CD14-positive monocyte (primary cell): Measurements from ENCODE around the gene ZNF652. TPM values are rescaled to one million over a fixed set of nuclear protein-coding genes. Genes with fewer than 3 reads are reported as not detected.
"Not testable (repeated sequence)": the region's sequence is repeated elsewhere in the genome, so short reads cannot be mapped to it uniquely, and the experiment has no call there.

Experiments
- DNase-seq, 3 donors: peaks; one replicate each; pipeline ENCODE4 v3.0.0-alpha.2; 2011 to 2022
- H2AFZ ChIP-seq: 2 replicates; pipeline ENCODE4 v1.6.0; 2012; ENCODE audit warnings: mild to moderate bottlenecking, low read depth, low read length, inconsistent platforms; ENCODE audit not compliant: insufficient read depth, poor library complexity, severe bottlenecking
- H3K27ac ChIP-seq, 2 donors: 1 replicate in 1 of 2; 2 replicates in 1 of 2; pipeline ENCODE4 v1.5.1; 2012 to 2013; ENCODE audit warnings: low read length in 2 of 2, control low read depth in 1 of 2, inconsistent platforms in 1 of 2, low read depth in 1 of 2, mild to moderate bottlenecking in 1 of 2
- H3K27me3 ChIP-seq, 2 donors: one replicate each; pipeline versions ENCODE4 v1.6.0 to v1.6.1; 2011 to 2013; ENCODE audit warnings: low read length in 2 of 2; ENCODE audit not compliant: control insufficient read depth in 2 of 2, insufficient read depth in 2 of 2
- H3K36me3 ChIP-seq, 2 donors: replicated peaks in 1 of 2; 1 replicate in 1 of 2; 2 replicates in 1 of 2; pipeline versions ENCODE4 v1.5.1 to v1.6.1; 2012 to 2013; ENCODE audit warnings: low read length in 2 of 2, control low read depth in 1 of 2, inconsistent platforms in 1 of 2, mild to moderate bottlenecking in 1 of 2; ENCODE audit not compliant: insufficient read depth in 2 of 2, control insufficient read depth in 1 of 2
- H3K4me1 ChIP-seq, 2 donors: 1 replicate in 1 of 2; 2 replicates in 1 of 2; pipeline versions ENCODE4 v1.5.1 to v1.6.1; 2012 to 2013; ENCODE audit warnings: low read length in 2 of 2, control low read depth in 1 of 2, inconsistent platforms in 1 of 2, mild to moderate bottlenecking in 1 of 2, moderate library complexity in 1 of 2; ENCODE audit not compliant: insufficient read depth in 2 of 2, control insufficient read depth in 1 of 2
- H3K4me2 ChIP-seq: replicated peaks from 2 replicates; pipeline ENCODE3; 2012; ENCODE audit warnings: low read length, moderate library complexity, mild to moderate bottlenecking; ENCODE audit not compliant: poor library complexity, severe bottlenecking; ENCODE audit errors: extremely low read depth
- H3K4me3 ChIP-seq, 3 experiments: fragments of 200-600 bp in 1 of 3; sonication (generic) in 1 of 3; replicated peaks in 1 of 3; 1 replicate in 2 of 3; 2 replicates in 1 of 3; pipeline ENCODE4 v1.5.1; 2011 to 2013; ENCODE audit warnings: low read length in 3 of 3, mild to moderate bottlenecking in 3 of 3, control low read depth in 2 of 3, low read depth in 2 of 3, inconsistent platforms in 1 of 3, moderate library complexity in 1 of 3
- H3K79me2 ChIP-seq: 2 replicates; pipeline ENCODE4 v1.6.0; 2012; ENCODE audit warnings: mild to moderate bottlenecking, control low read depth, inconsistent platforms, low read length, moderate library complexity; ENCODE audit not compliant: insufficient read depth
- H3K9ac ChIP-seq: 2 replicates; pipeline ENCODE4 v1.6.0; 2017; ENCODE audit warnings: low read length, mild to moderate bottlenecking; ENCODE audit not compliant: insufficient read depth, poor library complexity, severe bottlenecking
- H3K9me3 ChIP-seq, 2 donors: replicated peaks in 1 of 2; 1 replicate in 1 of 2; 2 replicates in 1 of 2; pipeline versions ENCODE4 v1.5.1 to v1.6.1; 2012 to 2013; ENCODE audit warnings: low read length in 2 of 2, control low read depth in 1 of 2; ENCODE audit not compliant: control insufficient read depth in 1 of 2, insufficient read depth in 1 of 2
- H4K20me1 ChIP-seq: 2 replicates; pipeline ENCODE4 v1.6.0; 2012; ENCODE audit warnings: mild to moderate bottlenecking, low read length, control low read depth, moderate library complexity; ENCODE audit not compliant: insufficient read depth
- H3K27ac Mint-ChIP-seq, 7 donors: one replicate each; pipeline ENCODE4 v1.8.0; 2020; ENCODE audit warnings: mild to moderate bottlenecking in 7 of 7, mixed read lengths in 7 of 7, moderate library complexity in 6 of 7, inconsistent platforms in 2 of 7
- H3K27me3 Mint-ChIP-seq, 3 donors: one replicate each; pipeline ENCODE4 v1.8.0; 2021 to 2022; ENCODE audit warnings: low read depth in 3 of 3, mild to moderate bottlenecking in 3 of 3, mixed read lengths in 3 of 3, moderate library complexity in 3 of 3, inconsistent platforms in 1 of 3
- H3K36me3 Mint-ChIP-seq, 2 donors: one replicate each; pipeline ENCODE4 v1.8.0; 2020; ENCODE audit warnings: mixed read lengths in 2 of 2, inconsistent platforms in 1 of 2, mild to moderate bottlenecking in 1 of 2
- H3K4me1 Mint-ChIP-seq: one replicate; pipeline ENCODE4 v1.8.0; 2020; ENCODE audit warnings: mild to moderate bottlenecking, mixed read lengths
- H3K4me3 Mint-ChIP-seq, 2 donors: one replicate each; pipeline ENCODE4 v1.8.0; 2020; ENCODE audit warnings: mild to moderate bottlenecking in 2 of 2, mixed read lengths in 2 of 2, moderate library complexity in 1 of 2
- H3K9me3 Mint-ChIP-seq, 7 donors: one replicate each; pipeline ENCODE4 v1.8.0; 2020 to 2022; ENCODE audit warnings: mixed read lengths in 7 of 7, mild to moderate bottlenecking in 6 of 7, moderate library complexity in 6 of 7, inconsistent platforms in 2 of 7
- WGBS: methylation state at CpG from one replicate; pipeline ENCODE4 v1.1.5; 2013; ENCODE audit warnings: missing lambda C conversion rate; ENCODE audit not compliant: insufficient coverage; 5-methylcytosine and 5-hydroxymethylcytosine counted together
- intact Hi-C, 2 donors: fragments of 100-400 bp; cut with micrococcal nuclease; formaldehyde crosslinking; loops; one replicate each; pipeline versions ENCODE4 v1.15.0 to v1.15.1; 2023
- polyA plus RNA-seq, 3 donors: library from polyadenylated mRNA; depleted of rRNA in 1 of 3; unstranded in 2 of 3; stranded (reverse) in 1 of 3; fragments of 300-500 nt in 2 of 3; fragments of >200 nt in 1 of 3; fragmentation: Illumina TruSeq in 2 of 3; gene quantifications; 1 replicate in 2 of 3; 2 replicates in 1 of 3; pipeline ENCODE4 v1.2.3, GENCODE V29; 2012 to 2021
- TF ChIP-seq, protein P1 (sequence below): fragments of 200-600 bp; IDR thresholded peaks from one replicate; pipeline ENCODE4 v1.8.0; 2022; ENCODE audit warnings: antibody characterized with exemption, mild to moderate bottlenecking

Gene ZNF652
- polyA plus RNA-seq, 3 donors, result 16.9 to 19.8 (median 18.8) TPM

DNA sequence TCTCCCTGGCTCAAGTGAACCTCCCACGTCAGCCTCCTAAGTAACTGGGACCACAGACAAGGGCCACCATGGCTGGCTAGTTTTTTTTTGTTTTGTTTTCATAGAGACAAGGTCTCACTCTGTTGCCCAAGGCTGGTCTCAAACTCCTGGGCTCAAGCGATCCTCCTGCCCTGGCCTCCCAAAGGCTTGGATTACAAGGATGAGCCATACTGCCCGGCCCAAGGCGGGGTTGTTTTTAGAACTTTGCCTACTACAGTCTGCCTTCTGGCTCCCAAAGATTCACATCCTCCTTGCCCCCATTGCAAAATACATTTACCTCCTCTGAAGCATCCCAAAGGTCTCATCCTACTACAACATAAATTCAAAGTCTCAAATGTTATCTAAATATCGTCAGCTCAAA lies 82.0 kb downstream of the ZNF652 start:
- intact Hi-C loops, result loop anchor here in 1 of 2 donors (10.0 kb wide), 1 partner anchor 95 kb away; no protein-coding TSS in a partner anchor
- Histone ChIP-seq H3K9ac (no peak overlapping the region), H2AFZ (no peak overlapping the region), H3K27me3 (no peaks in the 10 kb centered on the region), H3K79me2 (no peaks in the 10 kb centered on the region), H3K27ac (no peak overlapping the region), H3K4me1 (peaks cover 11 to 18% of the 10 kb centered on the region in 2 donors), H4K20me1 (no peaks in the 10 kb centered on the region), H3K9me3 (no peaks in the 10 kb centered on the region), H3K4me3 (no peak overlapping the region), H3K4me2 (no peak overlapping the region), H3K36me3 (no peaks in the 10 kb centered on the region)
- Mint-ChIP-seq H3K27ac (no peak overlapping the region), H3K27me3 (peaks cover 10 to 12% (median 10%) of the 10 kb centered on the region in 3 donors), H3K36me3 (no peaks in the 10 kb centered on the region), H3K4me1 (peaks cover 17% of the 10 kb centered on the region), H3K4me3 (no peak overlapping the region), H3K9me3 (peaks cover 0 to 4% (median 0%) of the 10 kb centered on the region in 7 donors)
- TF ChIP-seq, protein P1, sequence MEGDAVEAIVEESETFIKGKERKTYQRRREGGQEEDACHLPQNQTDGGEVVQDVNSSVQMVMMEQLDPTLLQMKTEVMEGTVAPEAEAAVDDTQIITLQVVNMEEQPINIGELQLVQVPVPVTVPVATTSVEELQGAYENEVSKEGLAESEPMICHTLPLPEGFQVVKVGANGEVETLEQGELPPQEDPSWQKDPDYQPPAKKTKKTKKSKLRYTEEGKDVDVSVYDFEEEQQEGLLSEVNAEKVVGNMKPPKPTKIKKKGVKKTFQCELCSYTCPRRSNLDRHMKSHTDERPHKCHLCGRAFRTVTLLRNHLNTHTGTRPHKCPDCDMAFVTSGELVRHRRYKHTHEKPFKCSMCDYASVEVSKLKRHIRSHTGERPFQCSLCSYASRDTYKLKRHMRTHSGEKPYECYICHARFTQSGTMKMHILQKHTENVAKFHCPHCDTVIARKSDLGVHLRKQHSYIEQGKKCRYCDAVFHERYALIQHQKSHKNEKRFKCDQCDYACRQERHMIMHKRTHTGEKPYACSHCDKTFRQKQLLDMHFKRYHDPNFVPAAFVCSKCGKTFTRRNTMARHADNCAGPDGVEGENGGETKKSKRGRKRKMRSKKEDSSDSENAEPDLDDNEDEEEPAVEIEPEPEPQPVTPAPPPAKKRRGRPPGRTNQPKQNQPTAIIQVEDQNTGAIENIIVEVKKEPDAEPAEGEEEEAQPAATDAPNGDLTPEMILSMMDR, result no peak
- no peak for DNase-seq
- 80% methylated on average over 3 of the region's 5 CpGs for WGBS

DNA sequence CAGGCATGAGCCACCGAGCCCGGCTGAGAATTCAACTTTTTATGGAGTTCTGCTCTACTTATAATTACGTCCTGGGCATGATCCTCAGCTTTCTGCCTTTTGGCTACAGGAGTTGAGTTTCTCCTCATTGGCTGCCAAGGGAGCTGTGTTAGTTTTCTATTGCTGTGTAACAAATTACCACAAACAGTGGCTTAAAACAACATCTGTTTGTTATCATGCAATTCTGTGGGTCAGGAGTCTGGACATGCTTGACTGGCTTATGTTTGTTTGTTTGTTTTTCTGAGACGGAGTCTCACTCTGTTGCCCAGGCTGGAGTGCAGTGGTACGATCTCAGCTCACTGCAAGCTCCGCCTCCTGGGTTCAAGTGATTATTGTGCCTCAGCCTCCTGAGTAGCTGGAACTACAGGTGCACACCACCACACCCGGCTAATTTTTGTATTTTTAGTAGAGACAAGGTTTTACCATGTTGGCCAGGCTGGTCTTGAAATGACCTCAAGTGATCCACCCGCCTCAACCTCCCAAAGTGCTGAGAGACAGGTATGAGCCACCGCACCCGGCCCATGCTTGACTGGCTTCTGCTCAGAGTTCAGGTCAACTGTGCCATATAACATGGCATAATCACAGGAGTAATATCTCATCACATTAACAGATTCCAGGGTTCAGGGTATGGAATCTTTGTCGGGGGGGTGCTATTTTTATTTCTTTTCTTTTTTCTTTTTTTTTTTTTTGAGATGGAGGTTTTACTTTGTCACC lies 82.6 kb downstream of the ZNF652 start:
- not testable (repeated sequence) for H3K27ac ChIP-seq, H3K27ac Mint-ChIP-seq
- H3K4me1 ChIP-seq, result peaks cover 11 to 18% of the 10 kb centered on the region in 2 donors

More for the DNA sequence above, 82.6 kb downstream of the ZNF652 start:
- not testable (repeated sequence) for H3K79me2 ChIP-seq, H3K9me3 ChIP-seq, H3K36me3 Mint-ChIP-seq, H3K36me3 ChIP-seq, H2AFZ ChIP-seq, H3K9me3 Mint-ChIP-seq, H3K9ac ChIP-seq, H4K20me1 ChIP-seq, H3K4me2 ChIP-seq, DNase-seq, H3K4me3 Mint-ChIP-seq, H3K27me3 ChIP-seq, H3K4me3 ChIP-seq
- Mint-ChIP-seq H3K27me3 (peaks cover 9 to 12% (median 10%) of the 10 kb centered on the region in 3 donors), H3K4me1 (peaks cover 17% of the 10 kb centered on the region)
- intact Hi-C loops, result loop anchor here in 1 of 2 donors (10.0 kb wide), 1 partner anchor 95 kb away; no protein-coding TSS in a partner anchor
- WGBS, result 92% methylated on average over 2 of the region's 11 CpGs
